Activated CD8-positive, alpha-beta T cell treated with anti-CD3 and anti-CD28 coated beads for 36 hours (primary cell): ENCODE data around the gene TTLL5. TPM values are rescaled to one million over a fixed set of nuclear protein-coding genes. Genes with fewer than 3 reads are reported as not detected.

ENCODE experiments used
- ATAC-seq: fragments of 200-7000 bp; cut with Tn5 transposase; one replicate; pipeline ENCODE4 v1.10.0; 2021; ENCODE audit warnings: mild to moderate bottlenecking, moderate library complexity
- CTCF ChIA-PET: fragments of 350-600 bp; sonication (Branson Sonifier 250); formaldehyde crosslinking; loops from one replicate; lab custom pipeline; 2021; ENCODE audit warnings: antibody characterized with exemption; lab: Charles Lee
- POLR2A ChIA-PET: fragments of 350-600 bp; sonication (Branson Sonifier 250); formaldehyde crosslinking; loops from one replicate; lab custom pipeline; 2021; ENCODE audit warnings: antibody characterized with exemption; lab: Charles Lee
- DNase-seq: peaks from one replicate; pipeline ENCODE4 v3.0.0-alpha.2; 2020
- H3K27ac Mint-ChIP-seq: one replicate; pipeline ENCODE4 v1.8.0; 2021; ENCODE audit warnings: mild to moderate bottlenecking, mixed read lengths
- H3K27me3 Mint-ChIP-seq: one replicate; pipeline ENCODE4 v1.8.0; 2021; ENCODE audit warnings: mixed read lengths
- H3K36me3 Mint-ChIP-seq: one replicate; pipeline ENCODE4 v1.8.0; 2021; ENCODE audit warnings: low read depth, mixed read lengths
- H3K4me1 Mint-ChIP-seq: one replicate; pipeline ENCODE4 v1.8.0; 2021; ENCODE audit warnings: low read depth, mixed read lengths
- H3K4me3 Mint-ChIP-seq: one replicate; pipeline ENCODE4 v1.8.0; 2021; ENCODE audit warnings: mild to moderate bottlenecking, moderate library complexity, mixed read lengths
- H3K9me3 Mint-ChIP-seq: one replicate; pipeline ENCODE4 v1.8.0; 2021; ENCODE audit warnings: mixed read lengths
- intact Hi-C: fragments of 100-400 bp; cut with micrococcal nuclease; formaldehyde crosslinking; loops from one replicate; pipeline ENCODE4 v1.10.0; 2022
- total RNA-seq, 2 experiments: library from RNA; stranded (reverse); gene quantifications; one replicate each; pipeline ENCODE4 v1.2.3, GENCODE V29; 2021
- TF ChIP-seq, protein P1 (sequence below): fragments of 200-600 bp; IDR thresholded peaks from one replicate; pipeline ENCODE4 v1.8.0; 2022; ENCODE audit warnings: antibody characterized with exemption, mild to moderate bottlenecking

TTLL5 gene
- total RNA-seq, 2 experiments from 2014 or later, result 23.6 to 27.2 TPM

GRCh38 chr14:75941030-75941429 lies 280.0 kb downstream of the TTLL5 start:
- Mint-ChIP-seq H3K27me3 (no peaks in the 10 kb centered on the region), H3K4me1 (no peaks in the 10 kb centered on the region), H3K9me3 (no peaks in the 10 kb centered on the region), H3K27ac (no peak overlapping the region), H3K36me3 (peaks cover 2% of the 10 kb centered on the region), H3K4me3 (no peak overlapping the region)
- TF ChIP-seq, protein P1, sequence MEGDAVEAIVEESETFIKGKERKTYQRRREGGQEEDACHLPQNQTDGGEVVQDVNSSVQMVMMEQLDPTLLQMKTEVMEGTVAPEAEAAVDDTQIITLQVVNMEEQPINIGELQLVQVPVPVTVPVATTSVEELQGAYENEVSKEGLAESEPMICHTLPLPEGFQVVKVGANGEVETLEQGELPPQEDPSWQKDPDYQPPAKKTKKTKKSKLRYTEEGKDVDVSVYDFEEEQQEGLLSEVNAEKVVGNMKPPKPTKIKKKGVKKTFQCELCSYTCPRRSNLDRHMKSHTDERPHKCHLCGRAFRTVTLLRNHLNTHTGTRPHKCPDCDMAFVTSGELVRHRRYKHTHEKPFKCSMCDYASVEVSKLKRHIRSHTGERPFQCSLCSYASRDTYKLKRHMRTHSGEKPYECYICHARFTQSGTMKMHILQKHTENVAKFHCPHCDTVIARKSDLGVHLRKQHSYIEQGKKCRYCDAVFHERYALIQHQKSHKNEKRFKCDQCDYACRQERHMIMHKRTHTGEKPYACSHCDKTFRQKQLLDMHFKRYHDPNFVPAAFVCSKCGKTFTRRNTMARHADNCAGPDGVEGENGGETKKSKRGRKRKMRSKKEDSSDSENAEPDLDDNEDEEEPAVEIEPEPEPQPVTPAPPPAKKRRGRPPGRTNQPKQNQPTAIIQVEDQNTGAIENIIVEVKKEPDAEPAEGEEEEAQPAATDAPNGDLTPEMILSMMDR, result no peak
- intact Hi-C loops, result no loop called here
- DNase-seq, result no peak
- ChIA-PET POLR2A (no interaction called here), CTCF (interaction anchor here (1.1 to 1.2 kb wide), 2 partner anchors 34 to 231 kb away, joined by 3 to 6 read pairs; no protein-coding TSS in a partner anchor)
- ATAC-seq, result no peak

GRCh38 chr14:75944607-75945241 lies 283.7 kb downstream of the TTLL5 start:
- CTCF ChIA-PET, result no interaction called here
- no peak for ATAC-seq

DNA sequence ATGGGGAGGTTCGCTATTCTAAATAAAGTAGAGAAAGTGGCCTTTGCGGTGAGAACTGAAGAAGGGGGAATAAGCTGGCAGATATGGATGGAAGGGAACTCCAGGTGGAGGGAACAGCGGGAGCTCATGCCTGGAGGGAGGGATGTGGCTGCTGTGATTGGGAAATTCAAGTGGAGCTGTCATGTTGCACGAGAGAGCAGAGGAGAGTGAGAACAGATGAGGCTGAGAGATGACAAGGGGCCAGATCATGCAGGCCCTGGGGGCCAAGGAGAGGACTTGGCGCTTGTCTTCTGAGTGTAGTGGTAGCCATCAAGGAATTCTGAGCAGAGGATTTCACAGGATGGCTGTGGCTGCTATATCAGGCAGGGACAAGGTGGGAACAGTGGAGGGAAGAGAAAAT lies 285.7 kb downstream of the TTLL5 start:
- DNase-seq (no peak), ATAC-seq (no peak)
- Mint-ChIP-seq H3K9me3 (no peaks in the 10 kb centered on the region), H3K4me1 (no peaks in the 10 kb centered on the region), H3K4me3 (no peak overlapping the region), H3K27ac (no peak overlapping the region), H3K36me3 (peaks cover 3% of the 10 kb centered on the region), H3K27me3 (no peaks in the 10 kb centered on the region)
- TF ChIP-seq, protein P1, result no peak
- CTCF ChIA-PET, result interaction anchor here (1.4 kb wide), 1 partner anchor 40 kb away, joined by 4 read pairs; no protein-coding TSS in a partner anchor
- POLR2A ChIA-PET, result no interaction called here
- intact Hi-C loops, result no loop called here

More at GRCh38 chr14:75944607-75945241, 283.7 kb downstream of the TTLL5 start:
- Mint-ChIP-seq H3K4me1 (no peaks in the 10 kb centered on the region), H3K27me3 (no peaks in the 10 kb centered on the region), H3K27ac (no peak overlapping the region), H3K4me3 (no peak overlapping the region), H3K9me3 (no peaks in the 10 kb centered on the region), H3K36me3 (peaks cover 2% of the 10 kb centered on the region)
- POLR2A ChIA-PET, result no interaction called here
- no peak for DNase-seq
- TF ChIP-seq, protein P1, result no peak
- intact Hi-C loops, result no loop called here

DNA sequence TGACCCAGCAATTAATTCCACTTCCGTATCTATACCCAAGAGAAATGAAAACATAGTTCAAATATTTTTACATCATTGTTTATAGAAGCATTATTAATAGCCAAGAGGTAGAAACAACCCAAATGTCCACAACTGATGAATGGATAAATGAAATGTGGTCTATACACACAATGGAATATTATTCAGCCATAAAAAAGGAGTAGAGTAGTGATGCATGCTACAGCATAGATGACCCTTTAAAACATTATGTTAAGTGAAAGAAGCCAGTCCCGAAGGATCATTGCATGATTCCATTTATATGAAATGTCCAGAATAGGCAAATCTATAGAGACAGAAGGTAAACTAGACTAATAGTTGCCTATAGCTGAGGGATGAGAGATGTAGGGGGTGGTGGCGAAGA lies 291.4 kb downstream of the TTLL5 start:
- Mint-ChIP-seq H3K9me3 (no peaks in the 10 kb centered on the region), H3K4me3 (no peak overlapping the region), H3K27me3 (no peaks in the 10 kb centered on the region), H3K36me3 (peaks cover 4% of the 10 kb centered on the region), H3K27ac (no peak overlapping the region), H3K4me1 (no peaks in the 10 kb centered on the region)
- intact Hi-C loops, result no loop called here
- ATAC-seq, result no peak
- no peak for DNase-seq
- POLR2A ChIA-PET, result no interaction called here
- TF ChIP-seq, protein P1, result no peak
- CTCF ChIA-PET, result no interaction called here

GRCh38 chr14:75959031-75959430 lies 298.0 kb downstream of the TTLL5 start:
- H3K9me3 Mint-ChIP-seq, result no peaks in the 10 kb centered on the region
- TF ChIP-seq, protein P1, result no peak
- H3K36me3 Mint-ChIP-seq, result peaks cover 3% of the 10 kb centered on the region
- ChIA-PET CTCF (interaction anchor here (1.4 kb wide), 1 partner anchor 53 kb away, joined by 3 read pairs; no protein-coding TSS in a partner anchor), POLR2A (no interaction called here)
- DNase-seq (no peak), ATAC-seq (no peak)
- no peaks in the 10 kb centered on the region for H3K27me3 Mint-ChIP-seq
- no peak overlapping the region for H3K4me3 Mint-ChIP-seq
- no peaks in the 10 kb centered on the region for H3K4me1 Mint-ChIP-seq
- intact Hi-C loops, result no loop called here
- no peak overlapping the region for H3K27ac Mint-ChIP-seq
